Left renal pelvis (tissue), 4 donors: ENCODE data around the gene RPL29. TPM values are rescaled to one million over a fixed set of nuclear protein-coding genes. Genes with fewer than 3 reads are reported as not detected.

Experiments
- DNase-seq, 4 donors: peaks; one replicate each; pipeline ENCODE4 v3.0.0-alpha.2; 2013; ENCODE audit warnings: low read depth in 4 of 4, low spot score in 3 of 4
- polyA plus RNA-seq, 4 donors: library from polyadenylated mRNA; unstranded; fragments of 120-200 nt; gene quantifications; one replicate each; pipeline ENCODE4 v1.2.1, GENCODE V29; 2013; ENCODE audit not compliant: insufficient read length in 4 of 4

RPL29 gene
- polyA plus RNA-seq, 4 donors: 1,419 to 1,780 (median 1,590) TPM

GRCh38 chr3:51949121-51949520 lies 46.6 kb downstream of the RPL29 start:
- DNase-seq: no peak

DNA sequence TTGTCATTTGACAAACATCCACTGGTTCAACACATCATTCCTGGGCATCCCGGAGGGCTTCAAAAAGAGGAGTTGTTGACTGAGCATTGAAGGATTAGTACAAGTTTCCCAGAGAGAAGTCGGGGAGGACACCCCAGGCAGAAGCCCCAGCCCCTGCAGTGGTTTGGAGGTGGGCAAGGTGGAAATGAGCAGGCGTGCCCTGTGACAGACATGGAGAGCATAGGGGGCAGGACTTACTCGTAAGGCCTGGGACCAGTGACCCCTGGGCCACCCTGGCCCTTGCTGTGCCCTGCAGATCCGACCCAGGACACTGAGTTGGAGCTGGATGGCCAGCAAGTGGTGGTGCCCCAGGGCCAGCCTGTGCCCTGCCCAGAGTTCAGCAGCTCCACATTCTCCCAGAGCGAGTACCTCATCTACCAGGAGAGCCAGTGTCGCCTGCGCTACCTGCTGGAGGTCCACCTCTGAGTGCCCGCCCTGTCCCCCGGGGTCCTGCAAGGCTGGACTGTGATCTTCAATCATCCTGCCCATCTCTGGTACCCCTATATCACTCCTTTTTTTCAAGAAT lies 47.6 kb downstream of the RPL29 start:
- no peak for DNase-seq

GRCh38 chr3:51947215-51947900 lies 48.3 kb downstream of the RPL29 start:
- no peak for DNase-seq

GRCh38 chr3:51946796-51947195 lies 48.9 kb downstream of the RPL29 start:
- no peak for DNase-seq

DNA sequence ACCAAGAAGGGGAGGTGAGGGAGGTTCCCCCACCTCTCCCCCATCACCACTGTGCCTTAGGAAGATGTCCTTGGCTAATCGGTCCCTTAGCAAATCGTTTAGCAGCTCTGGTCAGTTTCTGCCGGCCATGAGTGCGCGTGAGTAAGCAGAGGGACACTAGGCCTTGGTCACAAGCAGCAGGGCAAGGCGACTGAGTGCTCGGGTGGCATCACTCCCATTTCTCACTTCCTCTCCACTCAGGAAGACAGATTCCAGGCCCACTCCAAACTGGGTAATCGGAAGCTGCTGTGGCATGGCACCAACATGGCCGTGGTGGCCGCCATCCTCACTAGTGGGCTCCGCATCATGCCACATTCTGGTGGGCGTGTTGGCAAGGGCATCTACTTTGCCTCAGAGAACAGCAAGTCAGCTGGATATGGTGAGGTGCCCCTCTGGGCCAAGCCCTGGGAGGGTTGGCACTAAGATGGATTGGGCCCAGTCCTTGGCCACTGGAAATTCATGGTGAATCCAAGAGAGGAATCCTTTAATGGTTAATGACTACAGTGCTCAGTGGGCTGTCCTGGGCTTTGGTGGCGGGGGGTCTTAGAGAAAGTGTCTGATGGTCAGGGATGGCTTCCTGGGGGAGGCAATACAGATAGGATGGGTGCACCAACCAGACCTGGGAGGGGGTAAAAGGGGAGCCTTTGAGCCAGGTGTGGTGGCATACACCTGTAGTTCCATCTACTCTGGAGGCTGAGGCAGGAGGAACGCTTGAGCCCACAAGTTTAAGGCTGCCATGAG lies 49.6 kb downstream of the RPL29 start:
- no peak for DNase-seq

DNA sequence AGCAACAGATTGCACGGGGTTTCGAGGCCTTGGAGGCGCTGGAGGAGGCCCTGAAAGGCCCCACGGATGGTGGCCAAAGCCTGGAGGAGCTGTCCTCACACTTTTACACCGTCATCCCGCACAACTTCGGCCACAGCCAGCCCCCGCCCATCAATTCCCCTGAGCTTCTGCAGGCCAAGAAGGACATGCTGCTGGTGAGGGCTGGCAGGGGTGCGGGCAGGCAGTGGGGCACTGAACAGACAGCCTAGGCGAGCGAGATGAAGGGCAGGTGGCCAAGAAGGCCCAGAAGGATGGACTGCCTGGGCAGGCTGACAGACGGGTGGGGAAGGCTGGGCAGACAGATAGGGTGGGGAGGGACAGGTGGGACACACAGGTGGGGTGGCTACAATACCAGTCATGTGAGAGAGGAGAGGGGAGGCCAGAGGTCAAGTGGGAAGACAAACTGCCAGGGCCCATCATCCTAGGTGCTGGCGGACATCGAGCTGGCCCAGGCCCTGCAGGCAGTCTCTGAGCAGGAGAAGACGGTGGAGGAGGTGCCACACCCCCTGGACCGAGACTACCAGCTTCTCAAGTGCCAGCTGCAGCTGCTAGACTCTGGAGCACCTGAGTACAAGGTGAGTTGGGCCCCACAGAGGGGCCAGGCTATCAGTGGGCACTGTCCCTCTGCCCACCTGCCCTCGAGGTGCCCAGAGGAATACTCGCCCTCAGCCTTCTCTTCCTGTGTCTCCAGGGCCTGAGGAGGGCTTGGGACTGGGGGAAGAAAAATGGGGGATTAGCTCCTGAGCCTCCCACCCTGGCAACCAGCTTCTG lies 50.5 kb downstream of the RPL29 start:
- DNase-seq: no peak

DNA sequence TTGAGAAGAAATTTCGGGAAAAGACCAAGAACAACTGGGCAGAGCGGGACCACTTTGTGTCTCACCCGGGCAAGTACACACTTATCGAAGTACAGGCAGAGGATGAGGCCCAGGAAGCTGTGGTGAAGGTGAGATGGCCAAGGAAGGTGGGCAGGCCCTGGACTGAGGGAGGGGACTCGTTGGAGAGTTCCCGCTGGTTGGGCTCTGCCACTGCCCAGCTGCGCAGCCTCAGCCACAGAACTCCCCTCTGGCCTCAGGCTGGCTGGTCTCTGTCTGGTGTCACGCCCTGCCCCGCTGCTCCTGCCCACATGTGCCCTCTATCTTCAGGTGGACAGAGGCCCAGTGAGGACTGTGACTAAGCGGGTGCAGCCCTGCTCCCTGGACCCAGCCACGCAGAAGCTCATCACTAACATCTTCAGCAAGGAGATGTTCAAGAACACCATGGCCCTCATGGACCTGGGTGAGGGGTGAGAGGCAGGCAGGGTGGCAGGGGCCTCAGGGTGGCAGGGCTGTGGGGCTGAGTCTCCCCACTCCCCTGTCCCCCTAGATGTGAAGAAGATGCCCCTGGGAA lies 51.2 kb downstream of the RPL29 start:
- DNase-seq: no peak

Other genes starting within 250 kb of the RPL29 start
- not detected for gene IQCF6, start 216.7 kb downstream of the RPL29 start, polyA plus RNA-seq
- gene IQCF2, start 134.3 kb downstream of the RPL29 start, polyA plus RNA-seq: not detected
- not detected for gene IQCF5, start 120.3 kb downstream of the RPL29 start, polyA plus RNA-seq
- gene IQCF1, start 92.5 kb downstream of the RPL29 start, polyA plus RNA-seq: not detected
- gene RRP9, start 54.0 kb downstream of the RPL29 start, polyA plus RNA-seq: 10 to 100 TPM; 12.1 to 22.6 (median 17.8) TPM
- gene PARP3, start 53.5 kb downstream of the RPL29 start, polyA plus RNA-seq: 10 to 100 TPM in 3 of 4 donors, 1 to 10 TPM in 1; 9.4 to 19.2 (median 17.4) TPM
- gene GPR62, start 40.5 kb downstream of the RPL29 start, polyA plus RNA-seq: under 1 TPM; 0.32 to 0.59 (median 0.53) TPM
- gene PCBP4, start 28.4 kb downstream of the RPL29 start, polyA plus RNA-seq: 10 to 100 TPM; 49.4 to 80.4 (median 54.2) TPM
- gene ABHD14B, start 21.8 kb downstream of the RPL29 start, polyA plus RNA-seq: 10 to 100 TPM; 43.5 to 91.3 (median 73.8) TPM
- gene ABHD14A, start 20.8 kb downstream of the RPL29 start, polyA plus RNA-seq: 10 to 100 TPM; 20.2 to 30.4 (median 25.9) TPM
- gene ACY1, start 12.4 kb downstream of the RPL29 start, polyA plus RNA-seq: 100 to 1,000 TPM in 1 of 4 donors, 10 to 100 TPM in 3; 23.9 to 132 (median 83.9) TPM
- gene DUSP7, start 60.7 kb upstream of the RPL29 start, polyA plus RNA-seq: 10 to 100 TPM; 14.3 to 20.1 (median 17.8) TPM
- gene POC1A, start 158.5 kb upstream of the RPL29 start, polyA plus RNA-seq: 1 to 10 TPM; 6.7 to 8.9 (median 7.6) TPM
- gene ALAS1, start 202.3 kb upstream of the RPL29 start, polyA plus RNA-seq: 10 to 100 TPM; 28.8 to 50.7 (median 47.9) TPM
- gene TLR9, start 229.8 kb upstream of the RPL29 start, polyA plus RNA-seq: under 1 TPM; 0.09 to 0.26 (median 0.19) TPM
- 10 to 100 TPM; 25.8 to 30.9 (median 27.9) TPM for gene TWF2, start 243.3 kb upstream of the RPL29 start, polyA plus RNA-seq
- gene PPM1M, start 249.9 kb upstream of the RPL29 start, polyA plus RNA-seq: 10 to 100 TPM; 18.4 to 33.8 (median 21.1) TPM